Vagina (tissue), 2 donors: ENCODE data around the gene MKI67.

Experiments used
- CTCF ChIP-seq, 3 experiments: fragments of 450-650 bp in 2 of 3; fragments of 200-600 bp in 1 of 3; sonication (generic) in 1 of 3; IDR thresholded peaks; one replicate each; pipeline ENCODE4 v1.5.1; 2017 to 2019; ENCODE audit warnings: antibody characterized with exemption in 3 of 3, mild to moderate bottlenecking in 2 of 3, moderate library complexity in 2 of 3
- POLR2AphosphoS5 ChIP-seq, 2 donors: sonication (generic); formaldehyde crosslinking; IDR thresholded peaks; one replicate each; pipeline ENCODE4 v1.9.0; 2017; ENCODE audit warnings: antibody characterized with exemption in 2 of 2, mild to moderate bottlenecking in 2 of 2, low read depth in 1 of 2; ENCODE audit not compliant: insufficient read depth in 1 of 2

- TF ChIP-seq POLR2AphosphoS5 (IDR thresholded peaks at IDR 0.05; ENCODE audit: insufficient read depth in 1 of 2, low read depth in 1 of 2), result peak in 1 of 2 donors; percentile 23
- no peak for TF ChIP-seq CTCF (IDR thresholded peaks at IDR 0.05)
These were observed 29.6 kb downstream of the MKI67 start for GRCh38 chr10:128096486-128097199.
